NB4 (cell line): Measurements from ENCODE around the gene UBQLN1.
A peak's percentile ranks its signal among the peaks of the same experiment; 100 is the strongest.

Experiments
- DNase-seq: peaks from one replicate; pipeline ENCODE4 v3.0.0; 2010; ENCODE audit warnings: low read depth
- H3K4me3 ChIP-seq: one replicate; pipeline ENCODE4 v1.5.1; 2011; ENCODE audit warnings: mild to moderate bottlenecking, low read depth, low read length, moderate library complexity
- CTCF ChIP-seq: IDR thresholded peaks from one replicate; pipeline ENCODE4 v1.5.1; 2012; ENCODE audit warnings: low read depth, low read length
- MYC ChIP-seq: IDR thresholded peaks from 2 replicates; pipeline ENCODE4 v1.6.1; 2011; ENCODE audit warnings: low read depth, low read length
- POLR2A ChIP-seq: IDR thresholded peaks from 2 replicates; pipeline ENCODE4 v1.6.1; 2011; ENCODE audit warnings: mild to moderate bottlenecking; ENCODE audit not compliant: insufficient read length; ENCODE audit errors: extremely low read depth
- TF ChIP-seq, protein P1 (sequence below): IDR thresholded peaks from 2 replicates; pipeline ENCODE4 v1.6.1; 2011; ENCODE audit warnings: low read depth, low read length

Gene UBQLN1

DNA sequence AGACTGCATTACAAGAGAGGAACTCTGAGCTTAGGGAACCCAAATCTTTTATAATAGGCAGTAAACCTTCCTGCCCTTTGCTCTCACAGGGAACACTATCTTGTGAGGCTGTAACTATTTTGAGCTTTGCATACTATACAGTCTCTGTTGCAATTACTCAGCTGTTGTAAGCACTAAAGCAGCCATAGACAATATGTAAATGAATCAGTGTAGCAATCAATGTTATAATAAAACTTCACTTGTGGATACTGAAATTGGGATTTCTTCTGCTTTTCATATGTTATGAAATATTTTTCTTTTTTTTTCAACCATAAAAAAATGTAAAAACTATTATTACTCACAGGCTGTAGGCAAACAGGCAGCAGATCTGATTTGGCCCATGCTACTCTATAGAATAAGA lies 16.7 kb upstream of the UBQLN1 start:
- no peak overlapping the region for H3K4me3 ChIP-seq
- TF ChIP-seq, protein P1, sequence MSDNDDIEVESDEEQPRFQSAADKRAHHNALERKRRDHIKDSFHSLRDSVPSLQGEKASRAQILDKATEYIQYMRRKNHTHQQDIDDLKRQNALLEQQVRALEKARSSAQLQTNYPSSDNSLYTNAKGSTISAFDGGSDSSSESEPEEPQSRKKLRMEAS = no peak
- TF ChIP-seq CTCF (no peak), MYC (no peak), POLR2A (no peak)
- no peak for DNase-seq

- H3K4me3 ChIP-seq = no peak overlapping the region
- DNase-seq = no peak
- TF ChIP-seq CTCF (no peak), POLR2A (no peak)
- TF ChIP-seq, protein P1 = no peak
Observed at GRCh38 chr9:83722726-83723495, 15.2 kb upstream of the UBQLN1 start.

DNA sequence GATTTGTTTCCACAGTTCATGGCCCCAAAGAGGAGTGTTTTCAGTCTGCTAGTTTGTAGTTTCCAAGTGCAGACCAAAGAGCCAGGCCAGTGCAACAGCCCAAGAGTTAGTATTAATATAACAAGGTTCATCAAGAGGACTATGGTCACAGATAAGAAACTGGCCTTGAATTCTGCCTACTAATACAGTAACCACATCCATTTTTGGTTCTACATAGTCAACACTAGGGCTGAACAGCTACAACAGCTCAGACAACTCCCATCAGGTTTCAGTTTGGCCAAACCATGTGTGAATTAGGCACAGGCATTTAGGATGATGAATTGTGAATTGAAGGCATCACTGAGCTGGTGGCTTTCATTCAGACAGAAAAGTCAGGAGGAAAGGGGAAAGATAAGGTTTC lies 13.8 kb upstream of the UBQLN1 start:
- TF ChIP-seq POLR2A = no peak
- TF ChIP-seq MYC = no peak
- no peak for TF ChIP-seq CTCF
- TF ChIP-seq, protein P1 = no peak
- DNase-seq = no peak
- no peak overlapping the region for H3K4me3 ChIP-seq

DNA sequence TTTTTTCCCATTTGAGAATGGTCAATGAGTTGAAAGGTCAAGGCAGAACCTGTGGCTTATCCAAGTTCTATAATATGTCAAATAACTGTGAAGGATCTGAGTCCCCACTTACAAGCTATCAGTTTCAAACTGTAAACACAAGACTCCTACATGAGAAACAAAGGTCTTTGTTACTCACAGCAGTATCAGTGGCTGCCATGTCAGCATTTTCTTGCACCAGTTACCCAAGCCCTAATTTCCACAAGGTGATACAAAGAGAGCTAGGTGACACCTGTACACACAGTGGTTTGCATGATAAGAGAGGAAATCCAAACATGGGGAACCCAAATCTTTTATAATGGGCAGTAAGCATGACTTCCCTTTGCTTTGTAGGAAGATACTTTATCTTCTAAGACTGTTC lies 8.0 kb upstream of the UBQLN1 start:
- no peak for DNase-seq
- TF ChIP-seq POLR2A (no peak), MYC (no peak), CTCF (no peak)
- TF ChIP-seq, protein P1 = no peak
- no peak overlapping the region for H3K4me3 ChIP-seq

GRCh38 chr9:83715221-83715620 lies 7.5 kb upstream of the UBQLN1 start:
- TF ChIP-seq, protein P1 = no peak
- TF ChIP-seq MYC (no peak), CTCF (no peak), POLR2A (no peak)
- no peak for DNase-seq
- H3K4me3 ChIP-seq = no peak overlapping the region

DNA sequence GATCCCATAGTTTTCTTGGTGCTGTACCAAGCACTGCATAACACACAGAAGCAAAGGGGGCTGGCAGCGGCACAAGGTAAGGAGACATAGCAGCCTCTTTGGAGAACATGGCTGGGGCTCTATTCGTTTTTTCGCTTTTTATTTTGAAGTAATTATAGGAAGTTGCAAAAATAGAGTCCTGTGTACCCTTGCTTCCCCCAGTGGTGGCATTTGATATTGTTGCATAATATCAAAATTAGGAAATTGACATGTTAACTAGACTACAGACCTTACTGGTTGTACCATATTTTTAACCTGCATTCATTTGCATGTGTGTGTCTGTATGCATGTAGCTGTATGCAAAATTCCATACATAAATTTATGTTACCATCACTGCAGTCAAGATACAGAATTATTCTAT lies 6.6 kb upstream of the UBQLN1 start:
- DNase-seq = peak; percentile 45
- no peak overlapping the region for H3K4me3 ChIP-seq
- TF ChIP-seq CTCF = peak; percentile 27
- TF ChIP-seq MYC = no peak
- TF ChIP-seq, protein P1 = no peak
